ENCODE measurements around the gene TMC3.

Gene TMC3

DNA sequence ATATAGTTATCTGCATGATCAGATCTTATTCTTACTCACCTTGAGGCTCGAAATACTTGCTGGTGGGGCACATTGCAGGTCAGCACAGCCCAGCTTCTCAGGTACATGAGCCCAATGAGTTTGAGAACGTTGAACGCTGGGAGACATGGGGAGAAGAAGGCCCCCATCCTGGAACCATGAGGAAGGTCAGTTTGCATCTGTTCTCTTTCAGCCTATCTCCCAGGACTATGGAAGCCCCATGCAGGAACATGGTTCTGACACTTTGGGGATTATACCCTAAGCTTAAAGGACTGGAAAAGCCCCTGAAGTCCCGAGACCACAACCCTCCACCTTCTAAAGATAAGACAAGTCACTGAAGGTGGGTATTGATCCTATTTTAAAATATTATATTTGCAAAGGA, 32.7 kb downstream of the TMC3 start:
- no peak overlapping the region for H3K27ac ChIP-seq (ENCODE audit: low read length)
- H2AFZ ChIP-seq (ENCODE audit: low read depth, low read length): no peak overlapping the region
- TF ChIP-seq, protein P1, sequence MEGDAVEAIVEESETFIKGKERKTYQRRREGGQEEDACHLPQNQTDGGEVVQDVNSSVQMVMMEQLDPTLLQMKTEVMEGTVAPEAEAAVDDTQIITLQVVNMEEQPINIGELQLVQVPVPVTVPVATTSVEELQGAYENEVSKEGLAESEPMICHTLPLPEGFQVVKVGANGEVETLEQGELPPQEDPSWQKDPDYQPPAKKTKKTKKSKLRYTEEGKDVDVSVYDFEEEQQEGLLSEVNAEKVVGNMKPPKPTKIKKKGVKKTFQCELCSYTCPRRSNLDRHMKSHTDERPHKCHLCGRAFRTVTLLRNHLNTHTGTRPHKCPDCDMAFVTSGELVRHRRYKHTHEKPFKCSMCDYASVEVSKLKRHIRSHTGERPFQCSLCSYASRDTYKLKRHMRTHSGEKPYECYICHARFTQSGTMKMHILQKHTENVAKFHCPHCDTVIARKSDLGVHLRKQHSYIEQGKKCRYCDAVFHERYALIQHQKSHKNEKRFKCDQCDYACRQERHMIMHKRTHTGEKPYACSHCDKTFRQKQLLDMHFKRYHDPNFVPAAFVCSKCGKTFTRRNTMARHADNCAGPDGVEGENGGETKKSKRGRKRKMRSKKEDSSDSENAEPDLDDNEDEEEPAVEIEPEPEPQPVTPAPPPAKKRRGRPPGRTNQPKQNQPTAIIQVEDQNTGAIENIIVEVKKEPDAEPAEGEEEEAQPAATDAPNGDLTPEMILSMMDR (IDR thresholded peaks at IDR 0.05; ENCODE audit: low read depth, low read length): no peak
- TF ChIP-seq EZH2phosphoT487 (IDR thresholded peaks at IDR 0.05; ENCODE audit: low read depth): no peak
- no peaks in the 10 kb centered on the region for H3K9me3 ChIP-seq (ENCODE audit: insufficient read depth, low read length)
- no peak overlapping the region for H3K4me3 ChIP-seq (ENCODE audit: low read length)
- H3K79me2 ChIP-seq (ENCODE audit: low read length): no peaks in the 10 kb centered on the region
- no peak overlapping the region for H3K9ac ChIP-seq (ENCODE audit: low read length)
- no peaks in the 10 kb centered on the region for H4K20me1 ChIP-seq (ENCODE audit: insufficient read depth, low read length)
- H3K4me1 ChIP-seq (ENCODE audit: low read length): no peaks in the 10 kb centered on the region
- no peaks in the 10 kb centered on the region for H3K36me3 ChIP-seq (replicated peaks; ENCODE audit: low read depth, low read length)
- no peak overlapping the region for H3K4me2 ChIP-seq (ENCODE audit: low read length)
- no peaks in the 10 kb centered on the region for H3K27me3 ChIP-seq (ENCODE audit: low read depth, low read length)

DNA sequence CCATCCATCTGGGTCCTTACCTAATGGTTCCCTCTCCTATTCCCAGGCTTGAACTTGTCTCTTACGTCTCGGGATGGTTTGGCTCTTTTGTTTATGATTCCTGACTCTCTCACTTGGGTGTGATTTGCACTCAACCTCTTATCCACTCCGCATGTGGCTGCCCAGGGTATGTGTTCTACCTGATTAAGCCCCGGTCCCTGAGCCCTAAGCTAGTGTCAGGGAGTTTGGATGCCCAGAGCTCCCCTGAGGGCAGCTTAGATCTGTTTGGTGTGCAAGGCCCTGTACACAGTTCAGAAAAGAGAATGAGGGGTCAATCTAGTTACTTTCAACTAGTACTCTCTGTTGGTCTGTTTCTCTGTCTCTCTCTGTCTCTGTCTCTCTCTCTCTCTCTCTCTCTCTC, 34.2 kb downstream of the TMC3 start:
- no peaks in the 10 kb centered on the region for H3K36me3 ChIP-seq (replicated peaks; ENCODE audit: low read depth, low read length)
- no peaks in the 10 kb centered on the region for H4K20me1 ChIP-seq (ENCODE audit: insufficient read depth, low read length)
- no peaks in the 10 kb centered on the region for H3K9me3 ChIP-seq (ENCODE audit: insufficient read depth, low read length)
- no peaks in the 10 kb centered on the region for H3K4me1 ChIP-seq (ENCODE audit: low read length)
- TF ChIP-seq EZH2phosphoT487 (IDR thresholded peaks at IDR 0.05; ENCODE audit: low read depth): no peak
- TF ChIP-seq, protein P1 (IDR thresholded peaks at IDR 0.05; ENCODE audit: low read depth, low read length): no peak
- H3K4me3 ChIP-seq (ENCODE audit: low read length): no peak overlapping the region
- H2AFZ ChIP-seq (ENCODE audit: low read depth, low read length): no peak overlapping the region
- no peak overlapping the region for H3K4me2 ChIP-seq (ENCODE audit: low read length)
- no peaks in the 10 kb centered on the region for H3K27me3 ChIP-seq (ENCODE audit: low read depth, low read length)
- no peaks in the 10 kb centered on the region for H3K79me2 ChIP-seq (ENCODE audit: low read length)
- H3K27ac ChIP-seq (ENCODE audit: low read length): no peak overlapping the region
- no peak overlapping the region for H3K9ac ChIP-seq (ENCODE audit: low read length)

DNA sequence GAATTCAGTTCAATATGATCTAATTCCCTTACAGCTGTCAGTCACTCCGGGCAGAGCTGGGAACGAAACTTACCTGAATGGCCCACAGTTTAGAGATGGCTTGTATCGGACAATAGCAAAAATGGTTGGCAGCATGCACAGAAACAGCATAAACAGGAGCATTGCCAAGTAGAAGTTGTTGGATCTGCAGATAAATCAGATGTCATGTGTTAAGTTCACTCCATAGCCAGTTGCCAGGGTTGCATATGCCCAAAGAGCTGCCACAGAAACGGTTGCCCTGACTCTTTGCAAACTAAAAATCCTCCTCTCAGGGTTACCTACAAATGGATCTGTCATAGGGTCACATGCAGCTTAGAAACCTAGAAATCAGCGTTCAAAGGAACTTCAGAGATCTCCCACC, 34.7 kb downstream of the TMC3 start:
- Histone ChIP-seq H3K4me1 (ENCODE audit: low read length) (no peaks in the 10 kb centered on the region), H3K79me2 (ENCODE audit: low read length) (no peaks in the 10 kb centered on the region), H2AFZ (ENCODE audit: low read depth, low read length) (no peak overlapping the region), H3K4me3 (ENCODE audit: low read length) (no peak overlapping the region), H3K4me2 (ENCODE audit: low read length) (no peak overlapping the region), H3K9ac (ENCODE audit: low read length) (no peak overlapping the region), H3K9me3 (ENCODE audit: insufficient read depth, low read length) (no peaks in the 10 kb centered on the region), H3K27me3 (ENCODE audit: low read depth, low read length) (no peaks in the 10 kb centered on the region), H3K36me3 (replicated peaks; ENCODE audit: low read depth, low read length) (no peaks in the 10 kb centered on the region), H4K20me1 (ENCODE audit: insufficient read depth, low read length) (no peaks in the 10 kb centered on the region), H3K27ac (ENCODE audit: low read length) (no peak overlapping the region)
- TF ChIP-seq EZH2phosphoT487 (IDR thresholded peaks at IDR 0.05; ENCODE audit: low read depth): no peak
- TF ChIP-seq, protein P1 (IDR thresholded peaks at IDR 0.05; ENCODE audit: low read depth, low read length): no peak

DNA sequence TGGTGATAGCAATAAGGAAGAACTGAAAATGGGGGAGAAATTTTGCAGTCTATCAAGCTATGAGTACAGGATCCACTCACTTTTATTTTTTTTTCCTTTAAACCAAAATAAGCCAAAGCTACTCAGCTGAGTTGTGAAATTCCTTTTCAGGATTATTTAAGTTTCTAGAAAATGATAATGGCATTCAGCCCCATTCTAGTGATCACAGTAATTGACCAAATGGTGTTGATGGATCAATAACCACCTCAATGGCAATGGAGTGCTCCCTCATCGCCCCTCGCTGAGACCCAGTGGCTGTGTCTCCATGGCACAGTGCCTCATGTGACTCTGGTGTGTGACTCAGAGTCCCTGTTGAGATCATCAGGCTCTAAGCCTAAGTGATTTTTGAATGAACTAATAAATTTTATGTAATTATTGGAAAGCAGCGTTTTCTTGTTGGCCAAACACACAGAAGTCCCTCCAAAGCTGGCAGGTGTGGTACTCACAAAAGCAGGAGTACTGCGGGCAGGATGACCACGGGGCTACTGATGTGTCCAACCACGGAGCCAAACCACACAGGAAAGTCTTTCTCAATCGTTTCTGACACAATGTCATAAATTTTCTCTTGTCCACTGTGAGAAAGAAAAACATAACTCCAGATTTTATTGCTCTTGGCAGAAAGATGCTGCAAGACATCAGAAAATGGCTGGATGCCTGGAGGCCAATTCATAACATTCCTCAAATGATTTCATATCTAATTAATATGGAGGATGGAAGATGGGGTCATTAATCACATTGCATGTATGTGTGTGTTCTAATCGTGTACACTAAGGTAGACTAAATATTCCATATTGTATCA, 35.6 kb downstream of the TMC3 start:
- TF ChIP-seq EZH2phosphoT487 (IDR thresholded peaks at IDR 0.05; ENCODE audit: low read depth): no peak
- TF ChIP-seq, protein P1 (IDR thresholded peaks at IDR 0.05; ENCODE audit: low read depth, low read length): no peak
- no peak overlapping the region for H3K4me2 ChIP-seq (ENCODE audit: low read length)
- no peak overlapping the region for H3K9ac ChIP-seq (ENCODE audit: low read length)

More for the DNA sequence above, 35.6 kb downstream of the TMC3 start:
- Histone ChIP-seq H3K9me3 (ENCODE audit: insufficient read depth, low read length) (no peaks in the 10 kb centered on the region), H3K36me3 (replicated peaks; ENCODE audit: low read depth, low read length) (no peaks in the 10 kb centered on the region), H3K4me3 (ENCODE audit: low read length) (no peak overlapping the region), H3K79me2 (ENCODE audit: low read length) (no peaks in the 10 kb centered on the region), H2AFZ (ENCODE audit: low read depth, low read length) (no peak overlapping the region), H3K27ac (ENCODE audit: low read length) (no peak overlapping the region), H3K27me3 (ENCODE audit: low read depth, low read length) (no peaks in the 10 kb centered on the region), H4K20me1 (ENCODE audit: insufficient read depth, low read length) (no peaks in the 10 kb centered on the region), H3K4me1 (ENCODE audit: low read length) (peaks cover 5% of the 10 kb centered on the region)
